K562 (cell line): Measurements from ENCODE around the gene FBXO46. TPM values are rescaled to one million over a fixed set of nuclear protein-coding genes. Genes with fewer than 3 reads are reported as not detected.
A peak's percentile ranks its signal among the peaks of the same experiment; 100 is the strongest.

Experiments used
- ATAC-seq: fragments of 200-7000 bp; cut with Tn5 transposase; 3 replicates; pipeline ENCODE4 v1.9.1; 2020; ENCODE audit warnings: moderate library complexity
- BruUV-seq: library from RNA; stranded (reverse); fragments of 400-500 nt; replicated peaks from 2 replicates; lab custom pipeline; 2021; lab: Mats Ljungman, UMichigan
- CTCF ChIA-PET: fragments of 300-600 bp; formaldehyde crosslinking; extraction: SDS; loops from one replicate; lab custom pipeline; 2021; ENCODE audit warnings: low intra/inter-chr PET ratio; lab: Yijun Ruan, JAX
- POLR2A ChIA-PET: fragments of 300-600, 350-650 bp; sonication (Branson Sonifier 250); formaldehyde crosslinking; extraction: SDS; loops from one replicate; lab custom pipeline; 2021; ENCODE audit warnings: antibody characterized with exemption, inconsistent platforms; lab: Yijun Ruan, JAX
- DNase-seq, 4 experiments: peaks; one replicate each; pipeline versions ENCODE4 v3.0.0 to v3.0.0-alpha.2; 2011 to 2018; ENCODE audit warnings: low spot score in 3 of 4, mixed read lengths in 3 of 4; ENCODE audit errors: extremely low read depth in 1 of 4
- FAIRE-seq: peaks from 2 replicates; lab custom pipeline; 2011; peaks lifted over from hg19 to GRCh38; lab: Jason Lieb, UNC
- H2AFZ ChIP-seq: 2 replicates; pipeline ENCODE4 v1.6.0; 2011; ENCODE audit warnings: low read depth, low read length, control low read depth, inconsistent platforms
- H3K27ac ChIP-seq: fragments of 200-600 bp; 3 replicates; pipeline ENCODE4 v1.8.0; 2011; ENCODE audit warnings: low read depth, mild to moderate bottlenecking, control low read depth, inconsistent platforms, low read length, moderate library complexity, mixed read lengths; ENCODE audit errors: extremely low read depth
- H3K27me3 ChIP-seq, 2 experiments: fragments of 300-600 bp in 1 of 2; 2 replicates in 1 of 2; 3 replicates in 1 of 2; pipeline versions ENCODE4 v1.6.0 to v1.8.0; 2011; ENCODE audit warnings: inconsistent platforms in 2 of 2, low read length in 2 of 2, mild to moderate bottlenecking in 1 of 2, mixed read lengths in 1 of 2, moderate library complexity in 1 of 2; ENCODE audit not compliant: control insufficient read depth in 2 of 2, insufficient read depth in 2 of 2
- H3K36me3 ChIP-seq: fragments of 300-600 bp; 3 replicates; pipeline ENCODE4 v1.8.0; 2011; ENCODE audit warnings: mild to moderate bottlenecking, low read length, inconsistent platforms; ENCODE audit not compliant: control insufficient read depth, insufficient read depth
- H3K4me1 ChIP-seq, 2 experiments: fragments of 200-600 bp in 1 of 2; replicated peaks in 1 of 2; 2 replicates in 1 of 2; 3 replicates in 1 of 2; pipeline versions ENCODE4 v1.5.1 to v1.8.0; 2011; ENCODE audit warnings: inconsistent platforms in 2 of 2, low read length in 2 of 2, mild to moderate bottlenecking in 1 of 2, mixed read lengths in 1 of 2, moderate library complexity in 1 of 2; ENCODE audit not compliant: control insufficient read depth in 2 of 2, insufficient read depth in 2 of 2
- H3K4me2 ChIP-seq: 2 replicates; pipeline ENCODE4 v1.6.1; 2011; ENCODE audit warnings: low read length, control low read depth, inconsistent platforms, mixed read lengths; ENCODE audit not compliant: insufficient read depth
- H3K4me3 ChIP-seq: fragments of 200-600 bp; sonication (generic), shearing (Covaris generic); 2 replicates; pipeline ENCODE4 v1.5.1; 2016; ENCODE audit warnings: control low read depth, inconsistent platforms
- H3K79me2 ChIP-seq: fragments of 200-600 bp; 3 replicates; pipeline ENCODE4 v1.8.0; 2011; ENCODE audit warnings: low read length, inconsistent platforms; ENCODE audit not compliant: control insufficient read depth, insufficient read depth
- H3K9ac ChIP-seq, 2 experiments: 2 replicates each; pipeline versions ENCODE4 v1.6.0 to v1.6.1; 2011; ENCODE audit warnings: low read depth in 2 of 2, low read length in 2 of 2, control low read depth in 1 of 2, inconsistent platforms in 1 of 2, mild to moderate bottlenecking in 1 of 2, mixed read lengths in 1 of 2; ENCODE audit not compliant: insufficient read depth in 1 of 2
- H3K9me1 ChIP-seq: one replicate; pipeline ENCODE4 v1.6.0; 2011; ENCODE audit warnings: inconsistent platforms, mild to moderate bottlenecking, low read length, moderate library complexity; ENCODE audit not compliant: control insufficient read depth, insufficient read depth
- H3K9me3 ChIP-seq: replicated peaks from 2 replicates; pipeline ENCODE4 v1.5.1; 2011; ENCODE audit warnings: low read depth, low read length, inconsistent platforms; ENCODE audit not compliant: control insufficient read depth, insufficient read depth
- H4K20me1 ChIP-seq: replicated peaks from 2 replicates; pipeline ENCODE4 v1.6.1; 2011; ENCODE audit warnings: low read length, inconsistent platforms, mixed read lengths; ENCODE audit not compliant: control insufficient read depth, insufficient read depth
- ETV1 ChIP-seq: fragments of 450-650 bp; conservative IDR thresholded peaks from 2 replicates; pipeline ENCODE4 v1.6.1; 2016; ENCODE audit warnings: missing genetic modification characterization, control low read depth, low read depth, missing compliant biosample characterization
- FOXM1 ChIP-seq, 2 experiments: fragments of 450-650 bp in 1 of 2; sonication (generic) in 1 of 2; formaldehyde crosslinking in 1 of 2; IDR thresholded peaks; 2 replicates each; pipeline versions ENCODE4 v1.6.1 to v1.9.0; 2017 to 2022; ENCODE audit warnings: low read depth in 2 of 2, mild to moderate bottlenecking in 2 of 2, missing genetic modification reagents in 1 of 2, moderate library complexity in 1 of 2
- MCM3 ChIP-seq: fragments of 450-650 bp; IDR thresholded peaks from 2 replicates; pipeline ENCODE4 v1.6.1; 2016
- MXI1 ChIP-seq: IDR thresholded peaks from 2 replicates; pipeline ENCODE4 v1.6.1; 2011; ENCODE audit warnings: low read depth, mild to moderate bottlenecking, improper control_type of control experiment, low read length
- NUFIP1 ChIP-seq: fragments of 450-650 bp; IDR thresholded peaks from 2 replicates; pipeline ENCODE4 v1.6.1; 2018; ENCODE audit not compliant: partially characterized antibody
- PKNOX1 ChIP-seq: fragments of 450-650 bp; IDR thresholded peaks from 2 replicates; pipeline ENCODE4 v1.6.1; 2016
- PURB ChIP-seq: sonication (generic); formaldehyde crosslinking; IDR thresholded peaks from 2 replicates; pipeline ENCODE4 v1.9.0; 2021; ENCODE audit warnings: low read depth, mild to moderate bottlenecking, missing genetic modification reagents
- RAD51 ChIP-seq: fragments of 450-650 bp; IDR thresholded peaks from 2 replicates; pipeline ENCODE4 v1.7.1; 2016; ENCODE audit warnings: low read depth, mild to moderate bottlenecking, borderline replicate concordance
- SMARCA4 ChIP-seq: fragments of 450-650 bp; IDR thresholded peaks from 2 replicates; pipeline ENCODE4 v1.6.1; 2016
- STAG1 ChIP-seq: sonication (generic); formaldehyde crosslinking; IDR thresholded peaks from 2 replicates; pipeline ENCODE4 v1.5.0; 2020; ENCODE audit warnings: missing genetic modification reagents, borderline replicate concordance
- THAP7 ChIP-seq: fragments of 250-450 bp; sonication (Bioruptor Pico); IDR thresholded peaks from 2 replicates; pipeline ENCODE4 v1.5.0; 2021
- ZNF140 ChIP-seq: fragments of 250-450 bp; sonication (Bioruptor Pico); IDR thresholded peaks from 2 replicates; pipeline ENCODE4 v1.8.0; 2021; ENCODE audit warnings: moderate library complexity, mild to moderate bottlenecking, inconsistent platforms
- WGBS: fragments of 100-300 bp; shearing (Covaris generic); methylation state at CpG from one replicate; pipeline ENCODE4 v1.1.6; 2016; ENCODE audit warnings: low coverage, mixed read lengths; ENCODE audit not compliant: insufficient coverage; ENCODE audit errors: missing lambda C conversion rate; 5-methylcytosine and 5-hydroxymethylcytosine counted together
- in situ Hi-C: fragments of 300-500 bp; cut with MboI; formaldehyde crosslinking; loops from 4 replicates; pipeline ENCODE4 v1.15.0; 2018; ENCODE audit warnings: inconsistent platforms, mixed read lengths
- intact Hi-C: fragments of 100-400 bp; cut with micrococcal nuclease; formaldehyde crosslinking; loops from 2 replicates; pipeline ENCODE4 v1.14.2; 2022
- polyA plus RNA-seq, 8 experiments: library from polyadenylated mRNA; depleted of rRNA in 4 of 8; stranded (reverse) in 5 of 8; unstranded in 3 of 8; fragments of >200 nt; fragmentation: Nextera tagmentation in 2 of 8; fragmentation: Illumina TruSeq in 1 of 8; extraction: Ambion mirVana in 2 of 8; extraction: Trizol in 1 of 8; gene quantifications; 2 replicates each; pipeline versions ENCODE4 v1.2.1 to v1.2.3, GENCODE V29; 2011 to 2014; ENCODE audit warnings: inconsistent platforms in 1 of 8, missing spikeins in 1 of 8
- total RNA-seq, 7 experiments: library from RNA; depleted of rRNA in 6 of 7; stranded (reverse); fragments of >200 nt in 6 of 7; fragmentation: Illumina TruSeq in 2 of 7; extraction: Trizol in 2 of 7; gene quantifications; 2 replicates each; pipeline versions ENCODE4 v1.2.1 to v1.2.3, GENCODE V29; 2011 to 2021; ENCODE audit warnings: low replicate concordance in 1 of 7

The FBXO46 gene
- total and polyA plus RNA-seq, 9 of the 15 experiments (the other 6 are each of a cell fraction or from before 2014, with no cell fraction given), result 1.5 to 36.1 (median 7.3) TPM

- BruUV-seq, result TSS peak; percentile 27
- 70% methylated on average over 12 of the region's 21 CpGs for WGBS
- in situ Hi-C loops, result no loop called here
These were observed 34.4 kb upstream of the FBXO46 start for GRCh38 chr19:45764945-45765701.

More at GRCh38 chr19:45764945-45765701, 34.4 kb upstream of the FBXO46 start:
- peaks cover 17% of the 10 kb centered on the region; the same call in 2 of the 3 replicates for H3K79me2 ChIP-seq
- H4K20me1 ChIP-seq, result no peaks in the 10 kb centered on the region
- CTCF ChIA-PET, result no interaction called here
- H3K27me3 ChIP-seq, result no peaks in the 10 kb centered on the region
- H3K4me1 ChIP-seq, result peaks cover 6 to 79% of the 10 kb centered on the region in 2 experiments; a peak in 4 of 5 replicates
- POLR2A ChIA-PET, result interaction anchor here (0.6 to 1.0 kb wide), 3 partner anchors 9 to 577 kb away, joined by 3 to 4 read pairs (median 3); no protein-coding TSS in a partner anchor
- no peak overlapping the region for H3K4me2 ChIP-seq
- intact Hi-C loops, result no loop called here
- DNase-seq (no peak), ATAC-seq (no peak), FAIRE-seq (no peak)
- no peak for TF ChIP-seq PURB (CRISPR knock-in tag)
- no peak for TF ChIP-seq STAG1
- no peak for TF ChIP-seq NUFIP1
- TF ChIP-seq RAD51, result no peak
- no peak for TF ChIP-seq MXI1
- TF ChIP-seq MCM3, result no peak
- no peak for TF ChIP-seq FOXM1 (IDR thresholded peaks at IDR 0.05; ENCODE audit: low read depth)
- TF ChIP-seq FOXM1 (CRISPR knock-in tag; IDR thresholded peaks at IDR 0.05; ENCODE audit: low read depth), result no peak
- TF ChIP-seq ETV1 (tag), result no peak
- no peak for TF ChIP-seq PKNOX1
- no peak for TF ChIP-seq ZNF140 (CRISPR knock-in tag)
- no peak for TF ChIP-seq THAP7 (CRISPR knock-in tag)
- no peak for TF ChIP-seq SMARCA4
- no peaks in the 10 kb centered on the region for H3K9me1 ChIP-seq
- H2AFZ ChIP-seq, result no peak overlapping the region
- no peak overlapping the region for H3K27ac ChIP-seq
- H3K9ac ChIP-seq, result no peak overlapping the region; a peak in 1 of 4 replicates
- H3K9me3 ChIP-seq, result no peaks in the 10 kb centered on the region
- H3K36me3 ChIP-seq, result no peaks in the 10 kb centered on the region; the same call in 2 of the 3 replicates
- H3K4me3 ChIP-seq, result no peak overlapping the region
